ENCODE data around the gene STX16.

The STX16 gene, protein sequence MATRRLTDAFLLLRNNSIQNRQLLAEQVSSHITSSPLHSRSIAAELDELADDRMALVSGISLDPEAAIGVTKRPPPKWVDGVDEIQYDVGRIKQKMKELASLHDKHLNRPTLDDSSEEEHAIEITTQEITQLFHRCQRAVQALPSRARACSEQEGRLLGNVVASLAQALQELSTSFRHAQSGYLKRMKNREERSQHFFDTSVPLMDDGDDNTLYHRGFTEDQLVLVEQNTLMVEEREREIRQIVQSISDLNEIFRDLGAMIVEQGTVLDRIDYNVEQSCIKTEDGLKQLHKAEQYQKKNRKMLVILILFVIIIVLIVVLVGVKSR

DNA sequence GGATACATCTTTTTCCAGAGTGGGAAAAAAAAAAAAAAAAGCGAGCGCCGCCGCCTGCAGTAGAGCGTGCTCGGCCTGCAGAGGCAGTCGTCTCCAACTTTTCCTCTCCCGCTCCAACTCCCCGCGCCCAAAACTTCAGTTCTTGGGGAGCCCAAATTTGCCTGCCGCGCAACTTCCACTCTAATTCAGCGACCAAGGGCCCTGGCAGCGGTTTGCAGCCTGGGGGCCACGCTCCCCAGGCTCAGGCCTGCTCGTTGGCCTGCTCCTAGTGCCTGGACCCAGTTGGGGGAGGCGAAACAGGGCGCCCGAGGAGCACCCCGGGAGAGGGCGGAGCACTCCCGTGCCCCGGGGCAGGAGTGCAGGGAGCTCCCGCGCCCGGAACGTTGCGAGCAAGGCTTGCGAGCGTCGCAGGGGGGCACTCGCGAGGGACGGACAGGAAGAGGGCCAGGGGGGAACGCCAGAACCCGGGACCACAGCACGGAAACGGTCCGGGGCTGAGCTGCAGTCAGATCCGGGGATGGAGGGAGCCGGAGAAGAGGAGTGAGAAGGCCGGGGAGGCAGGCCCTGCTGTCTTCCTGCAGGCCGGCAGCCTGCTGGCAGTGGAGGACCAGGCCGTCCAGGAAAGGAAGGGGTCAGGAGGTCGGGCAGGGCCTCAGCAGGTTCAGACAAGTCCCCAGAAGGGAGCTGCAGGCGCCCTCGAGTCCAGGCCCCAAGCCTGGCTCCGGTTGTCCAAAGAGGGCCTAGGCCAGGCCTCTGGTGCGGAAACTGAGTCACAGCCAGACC lies at the start of gene STX16:
TSS of gene STX16 (plus strand) at position 508 of the 783 bp plus-strand sequence. CDS start 724 bp downstream, outside the sequence.
- peak; percentile 87 for DNase-seq (ENCODE audit: extremely low read depth, low read depth)
- TF ChIP-seq, protein P1, sequence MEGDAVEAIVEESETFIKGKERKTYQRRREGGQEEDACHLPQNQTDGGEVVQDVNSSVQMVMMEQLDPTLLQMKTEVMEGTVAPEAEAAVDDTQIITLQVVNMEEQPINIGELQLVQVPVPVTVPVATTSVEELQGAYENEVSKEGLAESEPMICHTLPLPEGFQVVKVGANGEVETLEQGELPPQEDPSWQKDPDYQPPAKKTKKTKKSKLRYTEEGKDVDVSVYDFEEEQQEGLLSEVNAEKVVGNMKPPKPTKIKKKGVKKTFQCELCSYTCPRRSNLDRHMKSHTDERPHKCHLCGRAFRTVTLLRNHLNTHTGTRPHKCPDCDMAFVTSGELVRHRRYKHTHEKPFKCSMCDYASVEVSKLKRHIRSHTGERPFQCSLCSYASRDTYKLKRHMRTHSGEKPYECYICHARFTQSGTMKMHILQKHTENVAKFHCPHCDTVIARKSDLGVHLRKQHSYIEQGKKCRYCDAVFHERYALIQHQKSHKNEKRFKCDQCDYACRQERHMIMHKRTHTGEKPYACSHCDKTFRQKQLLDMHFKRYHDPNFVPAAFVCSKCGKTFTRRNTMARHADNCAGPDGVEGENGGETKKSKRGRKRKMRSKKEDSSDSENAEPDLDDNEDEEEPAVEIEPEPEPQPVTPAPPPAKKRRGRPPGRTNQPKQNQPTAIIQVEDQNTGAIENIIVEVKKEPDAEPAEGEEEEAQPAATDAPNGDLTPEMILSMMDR (IDR thresholded peaks at IDR 0.05; ENCODE audit: low read depth, low read length), result peak; percentile 56

DNA sequence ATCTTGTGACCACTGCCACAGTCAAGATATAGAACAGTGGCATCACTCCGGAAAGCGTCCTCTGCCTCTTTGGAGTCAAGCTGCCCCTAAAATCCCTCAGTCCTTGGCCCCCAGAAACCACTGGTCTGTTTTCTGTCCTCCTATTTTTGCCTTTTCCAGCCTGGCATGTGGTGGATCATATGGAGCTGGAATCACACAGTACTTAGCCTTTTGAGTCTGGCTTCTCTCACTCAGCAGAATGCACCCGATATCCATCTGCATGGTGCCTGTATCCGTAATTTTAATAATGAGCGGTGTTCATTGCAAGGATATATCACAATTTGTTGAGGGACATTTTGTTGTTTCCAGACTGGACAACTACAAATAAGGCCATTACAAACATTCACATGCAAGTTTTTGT lies 49.0 kb upstream of the STX16 start:
- DNase-seq (ENCODE audit: extremely low read depth, low read depth), result no peak
- TF ChIP-seq, protein P1 (IDR thresholded peaks at IDR 0.05; ENCODE audit: low read depth, low read length), result no peak

DNA sequence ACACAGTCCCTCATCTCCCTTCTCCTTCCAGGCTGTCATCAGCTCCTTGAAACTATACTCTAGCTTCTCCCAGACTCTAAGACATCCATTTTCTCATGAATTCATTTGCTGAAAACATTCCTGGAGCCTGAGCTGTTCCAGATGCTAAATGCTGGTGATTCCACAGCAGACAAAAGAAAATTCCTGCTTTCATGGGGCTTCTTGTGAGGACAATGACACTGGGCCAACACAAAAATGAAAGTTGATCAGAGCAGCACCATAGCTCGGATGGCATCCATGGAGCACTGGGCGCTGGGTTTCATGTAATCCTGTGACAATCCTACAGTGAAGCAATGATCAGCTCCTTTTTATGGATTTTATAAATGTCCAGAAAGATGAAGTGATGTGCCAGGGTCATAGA lies 47.4 kb upstream of the STX16 start:
- TF ChIP-seq, protein P1 (IDR thresholded peaks at IDR 0.05; ENCODE audit: low read depth, low read length), result no peak
- no peak for DNase-seq (ENCODE audit: extremely low read depth, low read depth)

DNA sequence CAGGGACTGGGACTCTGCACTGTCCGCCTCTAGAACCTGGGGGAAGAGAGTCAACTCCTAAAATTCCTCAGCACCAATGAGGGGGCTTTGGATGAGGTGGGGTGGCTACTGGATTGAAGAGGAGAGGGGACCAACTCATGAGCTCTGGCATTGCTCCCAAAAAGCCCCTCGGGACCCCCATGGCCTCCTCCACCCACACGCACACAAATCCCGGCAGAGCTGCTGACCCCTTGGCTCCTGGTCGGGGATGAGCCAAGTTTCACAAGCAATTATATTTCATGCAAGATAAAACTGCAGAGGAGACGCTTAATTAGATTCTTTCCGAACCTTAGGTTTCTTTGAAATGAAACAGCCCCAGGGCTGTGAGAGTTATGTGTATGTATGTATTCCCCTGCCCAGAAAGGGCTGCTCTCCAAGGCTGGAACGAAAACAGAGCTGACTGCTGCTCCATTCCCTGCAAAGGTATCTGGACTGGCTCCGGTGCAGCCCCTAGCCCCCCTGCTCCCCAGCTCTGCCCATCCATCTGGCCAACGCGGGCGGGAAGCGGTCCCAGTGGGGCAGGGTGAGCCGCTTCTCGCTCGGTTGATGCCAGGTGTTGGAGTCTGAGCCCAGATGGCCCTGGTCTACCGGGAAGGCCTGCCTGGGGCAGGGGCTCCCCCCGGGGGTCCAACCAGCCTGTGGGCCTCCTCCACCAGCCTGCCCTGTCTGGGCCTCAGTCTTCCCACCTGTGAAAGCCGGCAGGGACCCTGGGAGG lies 46.8 kb upstream of the STX16 start:
- DNase-seq (ENCODE audit: extremely low read depth, low read depth), result no peak
- TF ChIP-seq, protein P1 (IDR thresholded peaks at IDR 0.05; ENCODE audit: low read depth, low read length), result no peak

DNA sequence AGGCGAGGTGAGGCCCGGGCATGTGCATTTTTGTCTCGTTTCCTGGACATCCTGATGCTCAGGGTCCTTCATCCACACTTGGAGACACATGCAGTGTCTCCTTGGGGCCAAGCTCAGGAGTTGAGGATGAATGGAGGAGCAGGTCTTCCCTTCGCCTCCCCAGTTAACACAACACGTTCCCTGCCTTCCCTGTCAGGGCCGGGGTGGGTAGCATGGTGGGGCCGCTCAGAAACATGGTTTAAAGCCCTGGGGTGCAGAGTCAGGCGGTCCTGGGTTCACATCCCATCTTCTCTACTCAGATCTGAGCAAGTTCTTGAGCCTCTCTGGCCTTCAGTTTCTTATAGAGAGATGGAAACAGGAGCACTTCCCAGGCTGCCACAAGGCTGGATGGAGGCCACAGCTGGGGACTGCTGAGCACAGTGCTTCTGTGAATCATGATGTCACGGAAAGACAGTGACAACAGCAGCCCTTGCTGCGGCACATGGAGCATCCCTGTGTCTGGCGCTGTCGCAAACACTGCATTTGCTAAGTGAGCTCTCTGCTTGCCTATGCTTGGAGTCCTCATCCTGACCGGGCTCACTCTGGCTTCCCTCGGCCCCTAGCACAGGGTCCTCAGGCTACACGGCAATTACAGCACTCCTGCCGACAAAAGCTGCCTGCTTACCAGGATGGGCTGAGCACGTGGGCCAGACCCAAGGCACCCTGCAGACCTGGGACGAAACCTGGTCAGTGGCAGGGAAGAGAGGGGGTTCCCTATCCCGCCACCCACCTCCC lies 45.6 kb upstream of the STX16 start:
- DNase-seq (ENCODE audit: extremely low read depth, low read depth), result no peak
- TF ChIP-seq, protein P1 (IDR thresholded peaks at IDR 0.05; ENCODE audit: low read depth, low read length), result no peak

DNA sequence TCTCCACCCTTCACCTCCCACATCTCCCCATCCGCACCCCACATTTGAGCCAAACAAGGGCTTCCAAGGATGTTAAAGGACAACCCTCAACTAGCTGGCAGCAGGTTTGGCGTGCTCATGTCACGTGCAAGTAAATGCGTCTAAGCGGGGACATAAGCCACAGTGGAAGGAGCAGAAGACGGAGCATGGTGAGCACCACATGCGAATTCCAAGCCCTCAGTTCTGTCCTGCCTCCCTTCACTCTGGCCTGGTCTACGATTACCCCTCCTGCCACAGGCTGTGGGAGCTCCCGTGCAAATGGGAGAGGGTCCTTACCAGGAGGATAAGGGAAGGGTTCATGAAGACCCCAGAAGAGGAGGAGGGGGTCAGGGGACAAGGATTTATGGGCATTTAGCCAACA lies 44.9 kb upstream of the STX16 start:
- TF ChIP-seq, protein P1 (IDR thresholded peaks at IDR 0.05; ENCODE audit: low read depth, low read length), result no peak
- DNase-seq (ENCODE audit: extremely low read depth, low read depth), result no peak
